GM15510 (cell line): ENCODE measurements around the gene CLOCK.

Source experiments
- POLR2A ChIP-seq: IDR thresholded peaks from 3 replicates; pipeline ENCODE4 v1.6.1; 2011; ENCODE audit warnings: borderline replicate concordance; ENCODE audit not compliant: insufficient read length; ENCODE audit errors: extremely low read depth

CLOCK gene

GRCh38 chr4:55386073-55386472 lies 160.6 kb downstream of the CLOCK start:
- no peak for TF ChIP-seq POLR2A

GRCh38 chr4:55385201-55385649 lies 161.5 kb downstream of the CLOCK start:
- TF ChIP-seq POLR2A = no peak

- no peak for TF ChIP-seq POLR2A
Observed at GRCh38 chr4:55382488-55383003, 164.2 kb downstream of the CLOCK start.

GRCh38 chr4:55381502-55381901 lies 165.2 kb downstream of the CLOCK start:
- no peak for TF ChIP-seq POLR2A

- TF ChIP-seq POLR2A = no peak
Observed at GRCh38 chr4:55380576-55380975, 166.1 kb downstream of the CLOCK start.

GRCh38 chr4:55378617-55379467 lies 167.9 kb downstream of the CLOCK start:
- no peak for TF ChIP-seq POLR2A
